Neural cell (in vitro differentiated cells): ENCODE data around the gene OCRL. TPM values are rescaled to one million over a fixed set of nuclear protein-coding genes. Genes with fewer than 3 reads are reported as not detected.

Experiments
- H2AFZ ChIP-seq: fragments of 200-600, 300-800 bp; sonication (generic), shearing (Covaris generic); 2 replicates; pipeline ENCODE4 v1.6.0; 2014; ENCODE audit warnings: low read depth, mild to moderate bottlenecking, antibody characterized with exemption, low read length, moderate library complexity
- H3F3A ChIP-seq: fragments of 200-600 bp; shearing (Covaris generic); 2 replicates; pipeline ENCODE4 v1.6.1; 2016; ENCODE audit warnings: mild to moderate bottlenecking, moderate library complexity, mixed read lengths, antibody characterized with exemption, low read length; ENCODE audit not compliant: insufficient read depth, poor library complexity, severe bottlenecking
- H3K27ac ChIP-seq: fragments of 200-600, 300-800 bp; sonication (generic), shearing (Covaris generic); 2 replicates; pipeline ENCODE4 v1.5.1; 2014; ENCODE audit warnings: mild to moderate bottlenecking, low read length, moderate library complexity
- H3K27me3 ChIP-seq: fragments of 300-800, 200-600 bp; sonication (generic), shearing (Covaris generic); 2 replicates; pipeline ENCODE4 v1.6.0; 2014; ENCODE audit warnings: mild to moderate bottlenecking, low read depth, low read length, moderate library complexity; ENCODE audit not compliant: insufficient read depth
- H3K36me3 ChIP-seq: fragments of 300-800, 200-600 bp; sonication (generic), shearing (Covaris generic); 2 replicates; pipeline ENCODE4 v1.5.1; 2014; ENCODE audit warnings: mild to moderate bottlenecking, antibody characterized with exemption, low read length, moderate library complexity; ENCODE audit not compliant: insufficient read depth
- H3K4me2 ChIP-seq: fragments of 300-800, 200-600 bp; sonication (generic), shearing (Covaris generic); 2 replicates; pipeline ENCODE4 v1.6.0; 2014; ENCODE audit warnings: mild to moderate bottlenecking, low read length
- H3K4me3 ChIP-seq: fragments of 300-800, 200-600 bp; sonication (generic), shearing (Covaris generic); 2 replicates; pipeline ENCODE4 v1.5.1; 2014; ENCODE audit warnings: mild to moderate bottlenecking, low read length, moderate library complexity
- H3K79me2 ChIP-seq: fragments of 200-600 bp; shearing (Covaris generic); replicated peaks from 2 replicates; pipeline ENCODE4 v1.6.0; 2014; ENCODE audit warnings: mild to moderate bottlenecking, low read length, moderate library complexity; ENCODE audit not compliant: insufficient read depth
- H3K9ac ChIP-seq: fragments of 300-800, 200-600 bp; sonication (generic), shearing (Covaris generic); 2 replicates; pipeline ENCODE4 v1.6.1; 2016; ENCODE audit warnings: mild to moderate bottlenecking, low read length, mixed read lengths
- H3K9me2 ChIP-seq: fragments of 200-600 bp; shearing (Covaris generic); 2 replicates; pipeline ENCODE4 v1.6.1; 2016; ENCODE audit warnings: mild to moderate bottlenecking, low read length, mixed read lengths; ENCODE audit not compliant: insufficient read depth
- H3K9me3 ChIP-seq: fragments of 200-600, 300-800 bp; sonication (generic), shearing (Covaris generic); 2 replicates; pipeline ENCODE4 v1.6.1; 2016; ENCODE audit warnings: mild to moderate bottlenecking, mixed run types, low read length, moderate library complexity, mixed read lengths
- H4K20me1 ChIP-seq: fragments of 200-600 bp; shearing (Covaris generic); 2 replicates; pipeline ENCODE4 v1.6.1; 2016; ENCODE audit warnings: mild to moderate bottlenecking, mixed run types; ENCODE audit not compliant: insufficient read depth
- CTCF ChIP-seq: fragments of 450-650 bp; IDR thresholded peaks from 2 replicates; pipeline ENCODE4 v1.5.1; 2014; ENCODE audit warnings: antibody characterized with exemption, mild to moderate bottlenecking, moderate library complexity; ENCODE audit not compliant: poor library complexity, severe bottlenecking
- EP300 ChIP-seq: fragments of 450-650 bp; conservative IDR thresholded peaks from 2 replicates; pipeline ENCODE4 v1.6.1; 2014; ENCODE audit warnings: antibody characterized with exemption, mild to moderate bottlenecking, moderate library complexity; ENCODE audit not compliant: poor library complexity, severe bottlenecking
- EZH2 ChIP-seq: fragments of 200-600, 300-800 bp; shearing (Covaris generic), sonication (generic); IDR thresholded peaks from 2 replicates; pipeline ENCODE4 v1.6.1; 2014; ENCODE audit warnings: antibody characterized with exemption, low read length, borderline replicate concordance, mild to moderate bottlenecking; ENCODE audit not compliant: insufficient read depth, poor library complexity, severe bottlenecking
- MXI1 ChIP-seq: fragments of 450-650 bp; conservative IDR thresholded peaks from 2 replicates; pipeline ENCODE4 v1.6.1; 2014; ENCODE audit warnings: antibody characterized with exemption, mild to moderate bottlenecking; ENCODE audit not compliant: poor library complexity, severe bottlenecking
- POLR2AphosphoS5 ChIP-seq: IDR thresholded peaks from 2 replicates; pipeline ENCODE4 v1.6.1; 2012
- RAD21 ChIP-seq: fragments of 450-650 bp; conservative IDR thresholded peaks from 2 replicates; pipeline ENCODE4 v1.6.1; 2014; ENCODE audit warnings: antibody characterized with exemption, mild to moderate bottlenecking, moderate library complexity
- REST ChIP-seq: IDR thresholded peaks from 2 replicates; pipeline ENCODE4 v1.6.1; 2012; ENCODE audit warnings: borderline replicate concordance
- SMC3 ChIP-seq: fragments of 450-650 bp; conservative IDR thresholded peaks from 2 replicates; pipeline ENCODE4 v1.6.1; 2014; ENCODE audit warnings: antibody characterized with exemption, mild to moderate bottlenecking, moderate library complexity; ENCODE audit not compliant: poor library complexity
- TAF1 ChIP-seq: IDR thresholded peaks from 2 replicates; pipeline ENCODE4 v1.6.1; 2012; ENCODE audit warnings: low read depth
- polyA plus RNA-seq: library from polyadenylated mRNA; depleted of rRNA; stranded (reverse); fragments of >200 nt; gene quantifications from 2 replicates; pipeline ENCODE4 v1.2.3, GENCODE V29; 2014

The OCRL gene
- polyA plus RNA-seq, 1 donor from 2014 or later: 27.9 TPM

GRCh38 chrX:129612396-129612795, 72.3 kb downstream of the OCRL start:
- TF ChIP-seq POLR2AphosphoS5 (no peak), TAF1 (no peak), SMC3 (no peak), EP300 (no peak), EZH2 (no peak), REST (no peak), CTCF (no peak), MXI1 (no peak), RAD21 (no peak)
- Histone ChIP-seq H2AFZ (no peak overlapping the region), H3K79me2 (no peaks in the 10 kb centered on the region), H3K36me3 (no peaks in the 10 kb centered on the region), H3K27me3 (no peaks in the 10 kb centered on the region), H3K9ac (no peak overlapping the region), H3K27ac (no peak overlapping the region), H3F3A (no peaks in the 10 kb centered on the region), H3K4me3 (no peak overlapping the region), H3K9me2 (no peaks in the 10 kb centered on the region), H4K20me1 (no peaks in the 10 kb centered on the region), H3K9me3 (no peaks in the 10 kb centered on the region), H3K4me2 (no peak overlapping the region)

- no peak overlapping the region for H3K9ac ChIP-seq
- H3F3A ChIP-seq: no peaks in the 10 kb centered on the region
- H4K20me1 ChIP-seq: no peaks in the 10 kb centered on the region
- no peak overlapping the region for H2AFZ ChIP-seq
- H3K9me3 ChIP-seq: no peaks in the 10 kb centered on the region
- H3K79me2 ChIP-seq: no peaks in the 10 kb centered on the region
- H3K4me3 ChIP-seq: no peak overlapping the region
- H3K9me2 ChIP-seq: no peaks in the 10 kb centered on the region
- no peak overlapping the region for H3K4me2 ChIP-seq
- H3K36me3 ChIP-seq: no peaks in the 10 kb centered on the region
- TF ChIP-seq RAD21 (no peak), REST (no peak), SMC3 (no peak)
- no peak overlapping the region for H3K27ac ChIP-seq
- no peaks in the 10 kb centered on the region for H3K27me3 ChIP-seq
Observed at GRCh38 chrX:129613596-129613995, 73.5 kb downstream of the OCRL start.
